ENCODE results near the gene PKHD1. TPM values are rescaled to one million over a fixed set of nuclear protein-coding genes. Genes with fewer than 3 reads are reported as not detected.

The PKHD1 gene
- total RNA-seq, 4 donors from 2014 or later: 0.11 to 0.68 (median 0.42) TPM

GRCh38 chr6:52133324-52133723 lies 45.9 kb upstream of the PKHD1 start:
- Histone ChIP-seq H3K9me3 (no peaks in the 10 kb centered on the region), H3K4me3 (no peak overlapping the region), H3K4me1 (no peaks in the 10 kb centered on the region), H3K36me3 (no peaks in the 10 kb centered on the region), H3K27ac (no peak overlapping the region), H3K27me3 (no peaks in the 10 kb centered on the region)
- TF ChIP-seq CTCF (IDR thresholded peaks at IDR 0.05) (no peak), EP300 (IDR thresholded peaks at IDR 0.05) (no peak), POLR2AphosphoS5 (IDR thresholded peaks at IDR 0.05) (no peak), POLR2A (IDR thresholded peaks at IDR 0.05) (no peak)
- 95% methylated on average over 2 of the region's 2 CpGs for WGBS
- no peak for DNase-seq (ENCODE audit: low spot score in 2 of 2)

DNA sequence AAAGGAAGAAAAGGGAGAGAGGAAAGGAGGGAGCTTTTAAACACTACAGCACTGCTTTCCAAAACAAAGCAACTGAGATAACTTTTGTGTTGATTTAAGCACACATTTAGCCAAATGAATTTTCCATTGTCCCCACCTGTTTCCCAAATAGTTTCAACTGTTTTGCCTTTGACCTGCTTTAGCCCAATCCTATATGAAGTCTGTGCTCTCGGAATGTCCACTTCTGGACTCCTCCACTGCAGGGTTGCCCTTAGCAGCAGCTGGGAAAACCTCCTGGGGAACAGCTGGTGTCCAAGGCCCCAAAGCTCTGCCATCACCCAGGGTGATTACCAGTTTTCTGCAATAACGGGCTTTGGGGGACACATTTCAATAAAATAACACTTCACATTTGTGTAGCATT lies 44.9 kb upstream of the PKHD1 start:
- Histone ChIP-seq H3K4me3 (no peak overlapping the region), H3K27ac (no peak overlapping the region), H3K36me3 (no peaks in the 10 kb centered on the region), H3K9me3 (no peaks in the 10 kb centered on the region), H3K27me3 (no peaks in the 10 kb centered on the region), H3K4me1 (no peaks in the 10 kb centered on the region)
- TF ChIP-seq CTCF (IDR thresholded peaks at IDR 0.05): no peak
- TF ChIP-seq EP300 (IDR thresholded peaks at IDR 0.05): no peak
- no peak for TF ChIP-seq POLR2A (IDR thresholded peaks at IDR 0.05)
- no peak for TF ChIP-seq POLR2AphosphoS5 (IDR thresholded peaks at IDR 0.05)
- 78% methylated on average over 2 of the region's 2 CpGs for WGBS
- DNase-seq (ENCODE audit: low spot score in 2 of 2): no peak

GRCh38 chr6:52130440-52130839 lies 43.0 kb upstream of the PKHD1 start:
- H3K4me1 ChIP-seq: no peaks in the 10 kb centered on the region
- no peak for DNase-seq (ENCODE audit: low spot score in 2 of 2)
- no peak overlapping the region for H3K4me3 ChIP-seq
- no peaks in the 10 kb centered on the region for H3K9me3 ChIP-seq
- WGBS: 13% methylated on average over 1 of the region's 1 CpG
- H3K36me3 ChIP-seq: no peaks in the 10 kb centered on the region
- no peak overlapping the region for H3K27ac ChIP-seq
- TF ChIP-seq POLR2AphosphoS5 (IDR thresholded peaks at IDR 0.05): no peak
- no peak for TF ChIP-seq POLR2A (IDR thresholded peaks at IDR 0.05)
- no peak for TF ChIP-seq CTCF (IDR thresholded peaks at IDR 0.05)
- no peak for TF ChIP-seq EP300 (IDR thresholded peaks at IDR 0.05)
- no peaks in the 10 kb centered on the region for H3K27me3 ChIP-seq

GRCh38 chr6:52127957-52128356 lies 40.5 kb upstream of the PKHD1 start:
- WGBS: 66% methylated on average over 4 of the region's 4 CpGs
- H3K27me3 ChIP-seq: no peaks in the 10 kb centered on the region
- no peaks in the 10 kb centered on the region for H3K36me3 ChIP-seq
- H3K27ac ChIP-seq: no peak overlapping the region
- H3K9me3 ChIP-seq: no peaks in the 10 kb centered on the region
- H3K4me1 ChIP-seq: no peaks in the 10 kb centered on the region
- no peak for TF ChIP-seq EP300 (IDR thresholded peaks at IDR 0.05)
- no peak for TF ChIP-seq CTCF (IDR thresholded peaks at IDR 0.05)
- no peak for TF ChIP-seq POLR2AphosphoS5 (IDR thresholded peaks at IDR 0.05)
- TF ChIP-seq POLR2A (IDR thresholded peaks at IDR 0.05): no peak
- H3K4me3 ChIP-seq: no peak overlapping the region
- no peak for DNase-seq (ENCODE audit: low spot score in 2 of 2)

DNA sequence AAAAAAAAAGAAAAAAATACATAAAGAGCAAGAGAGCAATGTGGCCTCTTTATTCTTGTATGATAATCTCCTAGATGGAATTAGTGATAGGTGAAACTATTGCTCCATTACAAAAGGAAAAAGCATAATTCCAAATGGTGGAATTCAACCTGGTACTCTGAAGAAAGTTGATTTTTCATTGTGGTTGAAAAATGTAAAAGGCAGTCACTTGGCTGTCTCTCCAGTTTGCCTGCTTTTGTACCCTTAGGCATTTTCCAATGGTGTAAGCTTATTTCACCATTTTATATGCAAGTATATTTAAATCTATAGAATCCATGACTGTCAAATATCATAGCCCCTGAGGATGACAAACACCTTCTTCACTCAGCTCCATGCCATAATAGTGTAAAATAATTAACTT lies 38.8 kb upstream of the PKHD1 start:
- no peaks in the 10 kb centered on the region for H3K36me3 ChIP-seq
- DNase-seq (ENCODE audit: low spot score in 2 of 2): no peak
- H3K4me1 ChIP-seq: no peaks in the 10 kb centered on the region
- TF ChIP-seq POLR2A (IDR thresholded peaks at IDR 0.05): no peak
- TF ChIP-seq CTCF (IDR thresholded peaks at IDR 0.05): no peak
- TF ChIP-seq POLR2AphosphoS5 (IDR thresholded peaks at IDR 0.05): no peak
- no peak for TF ChIP-seq EP300 (IDR thresholded peaks at IDR 0.05)
- H3K4me3 ChIP-seq: no peak overlapping the region
- no peaks in the 10 kb centered on the region for H3K27me3 ChIP-seq
- no peak overlapping the region for H3K27ac ChIP-seq
- H3K9me3 ChIP-seq: no peaks in the 10 kb centered on the region

Data from suprapubic skin (tissue), 4 donors.